ENCODE data around the gene TK2. TPM values are rescaled to one million over a fixed set of nuclear protein-coding genes. Genes with fewer than 3 reads are reported as not detected.
A peak's percentile ranks its signal among the peaks of the same experiment; 100 is the strongest.

TK2 gene
- polyA plus RNA-seq, 6 donors from 2014 or later = 1.8 to 5.9 (median 3.8) TPM

DNA sequence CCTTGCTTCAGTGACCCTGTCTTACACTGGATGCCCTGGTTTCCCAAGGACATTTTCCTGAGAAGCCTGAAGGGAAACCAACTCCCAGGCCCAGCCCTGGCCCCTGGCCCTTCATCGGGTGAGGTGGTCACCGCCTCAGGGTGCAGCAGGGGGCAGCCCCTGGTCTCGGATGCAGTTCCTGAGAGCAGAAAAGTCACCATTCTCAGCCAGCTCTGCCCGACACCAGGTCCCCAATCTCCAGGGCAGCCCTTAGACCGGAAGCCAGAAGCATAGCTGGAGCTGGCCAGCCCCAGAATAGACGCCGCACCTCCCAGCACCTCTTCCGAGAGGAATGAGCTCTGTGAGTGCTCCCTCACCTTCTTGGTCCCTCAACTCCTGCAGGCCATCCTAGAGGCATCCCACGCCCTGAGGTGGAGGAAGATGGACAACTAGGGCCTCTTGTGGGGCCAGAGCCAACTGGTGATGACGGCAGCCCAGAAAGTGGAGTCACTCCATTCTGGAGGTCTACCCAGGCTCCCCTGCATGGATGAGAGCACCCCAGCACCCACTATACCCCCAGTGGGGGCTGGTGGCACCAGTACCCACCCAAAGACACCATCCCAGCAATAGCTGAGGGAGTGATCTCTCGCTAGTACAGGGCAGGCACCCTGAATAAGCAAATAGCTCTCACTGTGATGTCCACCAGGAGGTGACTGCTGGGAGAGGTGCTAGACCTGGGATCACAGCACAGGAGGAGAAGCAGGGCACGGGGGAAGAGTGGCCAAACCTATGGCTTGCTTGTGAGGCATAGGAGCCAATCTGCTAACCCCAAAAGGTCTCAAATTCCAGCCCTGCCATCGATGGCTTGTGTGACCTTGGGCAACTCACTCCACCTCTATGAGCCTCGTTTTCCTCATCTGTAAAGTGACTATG is 56.2 kb downstream of the TK2 start:
- Mint-ChIP-seq H3K36me3 (no peaks in the 10 kb centered on the region), H3K4me1 (peaks cover 11 to 14% (median 14%) of the 10 kb centered on the region in 3 donors), H3K27me3 (peaks cover 0 to 12% (median 8%) of the 10 kb centered on the region in 3 donors), H3K27ac (peak overlapping the region in 1 of 6 donors; percentile 54), H3K4me3 (no peak overlapping the region), H3K9me3 (peaks cover 0 to 7% (median 0%) of the 10 kb centered on the region in 7 donors)
- DNase-seq = no peak
- no peak for ATAC-seq (ENCODE audit: low read depth in 2 of 2)

- no peak for ATAC-seq (ENCODE audit: low read depth in 2 of 2)
- Mint-ChIP-seq H3K27ac (no peak overlapping the region), H3K9me3 (peaks cover 0 to 4% (median 0%) of the 10 kb centered on the region in 7 donors), H3K27me3 (peaks cover 0 to 12% (median 8%) of the 10 kb centered on the region in 3 donors), H3K4me1 (peaks cover 10 to 14% (median 11%) of the 10 kb centered on the region in 3 donors), H3K36me3 (no peaks in the 10 kb centered on the region), H3K4me3 (no peak overlapping the region)
- no peak for DNase-seq
Observed at GRCh38 chr16:66491716-66492064, 58.2 kb downstream of the TK2 start.

- Mint-ChIP-seq H3K27me3 (peaks cover 0 to 10% (median 8%) of the 10 kb centered on the region in 3 donors), H3K4me1 (peaks cover 10 to 14% (median 11%) of the 10 kb centered on the region in 3 donors), H3K4me3 (peak overlapping the region in 1 of 8 donors; percentile 29), H3K9me3 (peaks cover 0 to 4% (median 0%) of the 10 kb centered on the region in 7 donors), H3K36me3 (no peaks in the 10 kb centered on the region), H3K27ac (peak overlapping the region in 1 of 6 donors; percentile 31)
- no peak for DNase-seq
- no peak for ATAC-seq (ENCODE audit: low read depth in 2 of 2)
Observed at GRCh38 chr16:66490774-66491715, 58.9 kb downstream of the TK2 start.

DNA sequence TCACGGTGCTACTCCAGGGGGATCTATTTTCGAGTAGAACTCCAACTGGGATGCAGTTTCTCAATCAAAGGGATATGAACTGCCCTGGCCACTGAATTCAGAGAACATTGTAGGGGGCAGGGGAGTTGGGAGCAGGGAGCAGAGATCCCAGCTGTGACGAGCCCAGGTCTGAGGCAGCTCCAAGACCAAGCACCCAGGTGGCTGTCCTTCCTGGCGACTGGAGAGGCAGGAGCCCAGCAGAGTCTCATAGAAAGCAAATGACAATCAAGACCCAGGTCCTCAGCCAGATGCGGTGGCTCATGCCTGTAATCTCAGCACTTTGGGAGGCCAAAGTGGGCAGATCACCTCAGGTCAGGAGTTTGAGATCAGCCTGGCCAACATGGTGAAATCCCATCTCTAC is 60.1 kb downstream of the TK2 start:
- H3K4me1 Mint-ChIP-seq = peaks cover 9 to 14% (median 11%) of the 10 kb centered on the region in 3 donors
- H3K27me3 Mint-ChIP-seq = peaks cover 0 to 6% (median 5%) of the 10 kb centered on the region in 3 donors
- DNase-seq (no peak), ATAC-seq (ENCODE audit: low read depth in 2 of 2) (no peak)
- H3K9me3 Mint-ChIP-seq = no peaks in the 10 kb centered on the region
- no peak overlapping the region for H3K27ac Mint-ChIP-seq
- no peak overlapping the region for H3K4me3 Mint-ChIP-seq
- H3K36me3 Mint-ChIP-seq = no peaks in the 10 kb centered on the region

DNA sequence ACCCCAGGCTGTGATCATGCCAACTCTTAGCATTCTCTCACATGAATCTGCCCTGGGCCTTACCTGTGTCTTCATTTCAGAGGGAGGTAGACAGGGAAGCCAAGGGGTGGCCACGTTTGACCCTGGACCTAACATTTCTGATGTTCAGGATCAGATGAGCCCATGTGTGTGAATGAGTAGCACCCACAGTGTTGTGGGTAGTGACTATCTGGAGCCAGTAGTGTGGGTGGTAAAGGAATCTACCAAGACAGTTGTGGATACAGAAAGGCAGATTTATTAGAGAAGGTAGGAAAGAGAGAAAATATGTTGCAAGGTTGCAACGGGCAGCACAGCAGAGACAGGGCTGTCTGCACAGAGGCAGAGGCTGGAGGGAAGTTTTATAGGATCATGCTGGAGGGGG is 60.5 kb downstream of the TK2 start:
- peak overlapping the region in 3 of 6 donors; percentile 1 to 93 (median 61) for H3K27ac Mint-ChIP-seq
- no peaks in the 10 kb centered on the region for H3K36me3 Mint-ChIP-seq
- H3K27me3 Mint-ChIP-seq = peaks cover 0 to 6% (median 5%) of the 10 kb centered on the region in 3 donors
- DNase-seq (no peak), ATAC-seq (ENCODE audit: low read depth in 2 of 2) (no peak)
- peaks cover 10 to 17% (median 11%) of the 10 kb centered on the region in 3 donors for H3K4me1 Mint-ChIP-seq
- H3K4me3 Mint-ChIP-seq = no peak overlapping the region
- no peaks in the 10 kb centered on the region for H3K9me3 Mint-ChIP-seq

DNA sequence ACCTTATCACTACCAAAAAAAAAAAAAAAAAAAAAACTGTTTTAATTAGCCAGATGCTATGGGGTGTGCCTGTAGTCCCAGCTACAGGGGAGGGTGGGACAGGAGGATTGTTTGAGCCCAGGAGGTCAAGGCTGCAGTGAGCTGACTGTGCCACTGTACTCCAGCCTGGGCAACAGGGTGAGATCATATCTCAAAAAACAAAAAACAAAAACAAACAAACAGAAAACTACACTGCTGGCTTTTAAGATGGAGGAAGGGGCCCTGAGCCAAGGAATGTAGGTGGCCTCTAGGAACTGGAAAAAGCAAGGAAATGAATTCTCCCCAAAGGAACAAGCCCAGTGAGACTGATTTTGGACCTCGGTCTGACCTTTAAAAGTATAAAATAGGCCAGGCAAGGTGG is 61.4 kb downstream of the TK2 start:
- H3K4me3 Mint-ChIP-seq = no peak overlapping the region
- H3K27me3 Mint-ChIP-seq = peaks cover 0 to 6% (median 5%) of the 10 kb centered on the region in 3 donors
- H3K4me1 Mint-ChIP-seq = peaks cover 19 to 26% (median 19%) of the 10 kb centered on the region in 3 donors
- ATAC-seq (ENCODE audit: low read depth in 2 of 2) (no peak), DNase-seq (no peak)
- H3K9me3 Mint-ChIP-seq = no peaks in the 10 kb centered on the region
- H3K36me3 Mint-ChIP-seq = no peaks in the 10 kb centered on the region
- H3K27ac Mint-ChIP-seq = no peak overlapping the region

DNA sequence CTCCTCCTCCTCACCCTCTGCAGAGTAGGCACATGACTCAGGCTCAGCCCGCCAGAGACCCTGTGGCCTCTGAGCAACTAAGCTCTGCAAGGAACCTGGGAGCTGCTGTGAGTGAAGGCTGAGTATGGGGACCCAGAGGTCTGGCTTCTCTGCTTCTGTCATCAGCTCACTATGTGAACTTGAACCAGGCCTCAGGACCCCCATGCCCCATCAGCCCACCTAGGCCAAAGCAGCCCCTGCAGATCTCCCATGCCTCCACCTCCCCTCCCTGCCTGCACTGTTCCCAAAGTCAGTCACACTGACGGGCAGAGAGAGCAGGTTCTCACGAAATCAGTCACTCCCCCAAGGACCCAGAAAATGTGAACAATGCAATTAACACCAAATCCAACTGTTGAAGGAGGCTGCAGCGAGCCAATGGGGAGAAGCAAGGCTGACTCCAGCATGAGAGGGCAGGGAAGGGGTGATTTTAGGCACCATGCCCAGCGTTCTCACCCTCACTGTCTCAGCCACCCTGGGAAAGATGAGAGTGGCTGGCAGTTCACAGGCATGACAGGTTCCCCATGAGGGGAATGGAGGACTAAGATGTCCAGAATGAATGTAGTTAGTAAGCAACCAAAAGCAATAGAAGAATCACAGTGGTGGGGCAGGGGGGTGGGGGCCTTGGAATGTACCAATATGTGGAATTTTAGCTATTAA is 62.2 kb downstream of the TK2 start:
- no peak overlapping the region for H3K4me3 Mint-ChIP-seq
- H3K27me3 Mint-ChIP-seq = peaks cover 0 to 6% (median 5%) of the 10 kb centered on the region in 3 donors
- DNase-seq = no peak
- H3K4me1 Mint-ChIP-seq = peaks cover 24 to 30% (median 26%) of the 10 kb centered on the region in 3 donors
- H3K36me3 Mint-ChIP-seq = no peaks in the 10 kb centered on the region
- H3K27ac Mint-ChIP-seq = no peak overlapping the region
- no peak for ATAC-seq (ENCODE audit: low read depth in 2 of 2)
- H3K9me3 Mint-ChIP-seq = no peaks in the 10 kb centered on the region

- DNase-seq = no peak
- no peak for ATAC-seq (ENCODE audit: low read depth in 2 of 2)
- Mint-ChIP-seq H3K27ac (no peak overlapping the region), H3K27me3 (peaks cover 0 to 6% (median 5%) of the 10 kb centered on the region in 3 donors), H3K36me3 (no peaks in the 10 kb centered on the region), H3K4me3 (no peak overlapping the region), H3K4me1 (peaks cover 24 to 30% (median 26%) of the 10 kb centered on the region in 3 donors), H3K9me3 (no peaks in the 10 kb centered on the region)
Observed at GRCh38 chr16:66486773-66487579, 62.9 kb downstream of the TK2 start.

DNA sequence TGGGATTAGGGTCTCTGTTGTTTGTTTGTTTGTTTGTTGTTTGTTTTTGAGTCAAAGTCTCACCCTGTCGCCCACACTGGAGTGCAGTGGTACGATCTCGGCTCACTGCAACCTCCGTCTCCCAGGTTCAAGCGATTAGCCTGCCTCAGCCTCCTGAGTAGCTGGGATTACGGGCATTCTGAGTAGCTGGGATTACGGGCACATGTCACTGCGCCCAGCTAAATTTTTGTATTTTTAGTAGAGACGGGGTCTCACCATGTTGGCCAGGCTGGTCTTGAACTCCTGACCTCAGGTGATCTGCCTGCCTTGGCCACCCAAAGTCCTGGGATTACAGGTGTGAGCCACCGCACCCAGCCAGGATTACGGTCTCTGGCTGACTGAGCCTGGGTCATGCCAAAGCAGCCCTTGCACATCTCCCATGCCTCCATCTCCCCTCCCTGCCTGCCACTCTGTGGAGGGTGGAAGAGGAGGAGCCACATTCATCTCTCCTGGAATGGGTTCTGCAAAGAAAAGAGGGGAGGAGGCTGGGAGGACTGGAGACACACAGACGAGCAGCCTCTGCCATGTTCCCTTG is 63.6 kb downstream of the TK2 start:
- no peak overlapping the region for H3K4me3 Mint-ChIP-seq
- H3K27me3 Mint-ChIP-seq = peaks cover 0 to 6% (median 5%) of the 10 kb centered on the region in 3 donors
- H3K9me3 Mint-ChIP-seq = no peaks in the 10 kb centered on the region
- H3K36me3 Mint-ChIP-seq = no peaks in the 10 kb centered on the region
- no peak overlapping the region for H3K27ac Mint-ChIP-seq
- no peak for DNase-seq
- no peak for ATAC-seq (ENCODE audit: low read depth in 2 of 2)
- peaks cover 24 to 30% (median 25%) of the 10 kb centered on the region in 3 donors for H3K4me1 Mint-ChIP-seq

GRCh38 chr16:66485376-66485775 is 64.5 kb downstream of the TK2 start:
- Mint-ChIP-seq H3K9me3 (no peaks in the 10 kb centered on the region), H3K27ac (no peak overlapping the region), H3K4me1 (peaks cover 16 to 22% (median 20%) of the 10 kb centered on the region in 3 donors), H3K36me3 (no peaks in the 10 kb centered on the region), H3K4me3 (no peak overlapping the region), H3K27me3 (peaks cover 0 to 6% (median 5%) of the 10 kb centered on the region in 3 donors)
- DNase-seq (no peak), ATAC-seq (ENCODE audit: low read depth in 2 of 2) (no peak)

- ATAC-seq (ENCODE audit: low read depth in 2 of 2) (no peak), DNase-seq (no peak)
- Mint-ChIP-seq H3K9me3 (no peaks in the 10 kb centered on the region), H3K27me3 (peaks cover 0 to 6% (median 5%) of the 10 kb centered on the region in 3 donors), H3K4me1 (peaks cover 15 to 26% (median 18%) of the 10 kb centered on the region in 3 donors), H3K36me3 (no peaks in the 10 kb centered on the region), H3K4me3 (peak overlapping the region in 1 of 8 donors; percentile 12), H3K27ac (no peak overlapping the region)
Observed at GRCh38 chr16:66484453-66485213, 65.3 kb downstream of the TK2 start.
